GM23338 (cell line): Measurements from ENCODE around the gene OTOGL.

Source experiments
- CREB1 ChIP-seq: fragments of 250-450 bp; sonication (Bioruptor Pico); IDR thresholded peaks from 2 replicates; pipeline ENCODE4 v1.5.0; 2020; ENCODE audit warnings: low read depth, mild to moderate bottlenecking, moderate library complexity
- CTCF ChIP-seq, 2 experiments: fragments of 200-600 bp in 1 of 2; sonication (generic) in 1 of 2; conservative IDR thresholded peaks; 2 replicates each; pipeline versions ENCODE4 v1.5.1 to v1.6.1; 2016 to 2017; ENCODE audit warnings: antibody characterized with exemption in 2 of 2, low read depth in 2 of 2, mild to moderate bottlenecking in 2 of 2, moderate library complexity in 1 of 2
- ETS1 ChIP-seq: IDR thresholded peaks from 2 replicates; pipeline ENCODE4 v1.6.1; 2016; ENCODE audit warnings: antibody characterized with exemption
- EZH2 ChIP-seq: fragments of 200-600 bp; sonication (generic); IDR thresholded peaks from one replicate; pipeline ENCODE4 v1.8.0; 2017; ENCODE audit warnings: antibody characterized with exemption, mild to moderate bottlenecking, low read depth; ENCODE audit not compliant: unreplicated experiment
- JUNB ChIP-seq: IDR thresholded peaks from one replicate; pipeline ENCODE4 v1.6.1; 2016; ENCODE audit warnings: antibody characterized with exemption; ENCODE audit not compliant: unreplicated experiment
- POLR2AphosphoS5 ChIP-seq: IDR thresholded peaks from 2 replicates; pipeline ENCODE4 v1.6.1; 2016; ENCODE audit warnings: antibody characterized with exemption, low read depth
- REST ChIP-seq: IDR thresholded peaks from one replicate; pipeline ENCODE4 v1.6.1; 2018; ENCODE audit warnings: antibody characterized with exemption; ENCODE audit not compliant: unreplicated experiment
- ZNF114 ChIP-seq: fragments of 250-450 bp; sonication (Bioruptor Pico); IDR thresholded peaks from 2 replicates; pipeline ENCODE4 v1.5.0; 2020; ENCODE audit warnings: mild to moderate bottlenecking, moderate library complexity
- ZNF331 ChIP-seq: fragments of 250-450 bp; sonication (Bioruptor Pico); IDR thresholded peaks from 2 replicates; pipeline ENCODE4 v1.5.0; 2020; ENCODE audit warnings: low read depth, mild to moderate bottlenecking, moderate library complexity
- ZNF462 ChIP-seq: fragments of 250-450 bp; sonication (Bioruptor Pico); IDR thresholded peaks from 2 replicates; pipeline ENCODE4 v1.5.0; 2020; ENCODE audit warnings: mild to moderate bottlenecking, moderate library complexity

- TF ChIP-seq EZH2 (no peak), CTCF (conservative IDR thresholded peaks at IDR 0.05; ENCODE audit: low read depth in 2 of 2) (no peak), ETS1 (no peak), CREB1 (CRISPR knock-in tag) (no peak), ZNF462 (no peak), REST (no peak), POLR2AphosphoS5 (no peak), ZNF114 (CRISPR knock-in tag) (no peak), JUNB (no peak), ZNF331 (CRISPR knock-in tag) (no peak)
Measured at GRCh38 chr12:80212938-80213645, 113.8 kb downstream of the OTOGL start.
